ENCODE data around the gene UNC5B. TPM values are rescaled to one million over a fixed set of nuclear protein-coding genes. Genes with fewer than 3 reads are reported as not detected.

UNC5B gene
- total RNA-seq, 1 experiment from 2014 or later, result 0.25 TPM

DNA sequence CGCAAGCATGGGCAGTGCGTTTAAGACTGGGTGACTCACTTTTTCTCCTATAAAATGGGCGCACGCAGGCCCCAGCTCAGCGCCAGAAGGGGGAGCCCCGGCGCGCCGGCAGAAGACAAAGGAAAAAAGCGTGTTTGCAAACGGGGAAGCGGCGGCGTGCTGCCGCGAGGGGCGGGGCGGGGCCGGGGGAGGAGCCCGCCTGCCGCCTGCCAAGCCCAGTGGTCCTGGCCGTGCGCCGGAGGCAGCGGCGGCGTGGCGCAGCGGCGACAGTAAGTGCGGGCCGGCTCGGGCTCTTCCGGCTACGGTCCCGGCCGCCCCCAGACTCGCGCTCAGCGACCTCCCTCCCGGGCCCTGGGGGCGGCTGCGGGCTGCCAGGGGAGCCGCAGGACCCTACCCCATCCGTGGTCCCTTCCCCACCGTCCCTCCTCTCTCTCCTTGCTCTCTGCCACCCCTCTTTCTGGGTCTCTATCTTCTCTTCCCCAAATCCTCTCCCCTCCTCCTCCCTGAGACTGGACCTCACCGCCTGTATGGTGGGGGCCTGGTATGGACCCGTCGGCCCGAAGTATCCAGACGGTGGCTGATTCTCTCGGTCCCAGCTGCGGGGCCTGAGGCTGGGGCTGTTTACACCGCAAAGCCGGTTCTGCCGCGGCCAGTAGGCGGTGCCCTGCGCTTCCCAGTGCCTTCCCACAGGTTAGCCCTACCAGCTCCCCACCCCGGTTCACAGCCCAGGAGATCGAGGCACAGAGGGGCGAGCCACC lies 106.9 kb downstream of the UNC5B start, which contains the start of gene SLC29A3:
Gene SLC29A3 (plus strand): TSS at position 218 of the 758 bp plus-strand sequence. CDS start 51 bp downstream, at position 269.
- peak; percentile 64 for DNase-seq (ENCODE audit: low read depth)

DNA sequence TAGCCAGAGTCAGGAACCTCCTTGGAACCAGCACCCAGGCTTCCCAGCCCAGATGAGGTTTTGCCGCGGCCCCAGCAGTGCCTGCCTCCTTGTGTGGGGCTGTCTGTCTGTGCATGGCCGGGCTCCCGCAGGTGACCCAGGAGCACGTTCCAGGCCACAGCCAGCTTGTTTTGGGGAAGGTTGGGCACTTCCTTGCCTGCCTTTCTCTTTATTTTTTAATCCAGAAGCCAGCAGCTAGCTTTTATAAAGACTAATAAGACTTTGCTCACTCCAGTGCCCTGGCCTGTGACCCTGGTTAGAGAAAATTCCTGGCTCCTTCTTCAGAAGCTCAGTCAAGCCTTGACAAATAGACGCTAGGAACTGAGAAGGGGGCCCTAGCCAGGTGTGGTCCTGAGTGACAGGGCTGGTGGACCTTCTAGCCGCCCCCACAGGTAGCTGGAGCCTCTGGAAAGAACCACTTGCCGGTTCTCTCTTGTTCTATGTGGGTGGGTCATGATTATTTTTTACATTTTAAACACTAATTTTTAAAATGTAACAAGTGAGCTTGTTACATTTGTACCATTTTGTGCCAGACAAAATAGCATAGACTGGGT lies 107.5 kb downstream of the UNC5B start:
- DNase-seq (ENCODE audit: low read depth), result no peak

DNA sequence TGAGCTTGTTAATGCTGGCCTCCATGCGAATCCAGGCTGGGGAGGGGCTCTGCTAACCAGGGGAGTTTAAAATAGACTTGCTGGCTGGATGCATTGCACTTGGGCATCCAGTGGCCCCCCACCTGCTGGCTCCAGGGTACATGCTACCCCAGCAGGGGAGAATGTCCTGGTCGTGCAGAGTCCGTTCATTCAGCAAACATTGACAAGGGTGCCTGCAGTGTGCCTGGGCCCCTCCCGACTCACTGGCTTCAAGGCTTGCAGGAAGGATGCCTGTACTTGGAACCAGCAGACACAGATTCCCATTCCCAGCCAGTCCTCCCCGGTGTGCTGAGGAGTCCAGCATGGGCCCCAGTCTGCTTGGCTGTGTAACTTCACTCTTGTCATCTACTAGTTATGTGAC lies 108.2 kb downstream of the UNC5B start:
- DNase-seq (ENCODE audit: low read depth), result no peak

DNA sequence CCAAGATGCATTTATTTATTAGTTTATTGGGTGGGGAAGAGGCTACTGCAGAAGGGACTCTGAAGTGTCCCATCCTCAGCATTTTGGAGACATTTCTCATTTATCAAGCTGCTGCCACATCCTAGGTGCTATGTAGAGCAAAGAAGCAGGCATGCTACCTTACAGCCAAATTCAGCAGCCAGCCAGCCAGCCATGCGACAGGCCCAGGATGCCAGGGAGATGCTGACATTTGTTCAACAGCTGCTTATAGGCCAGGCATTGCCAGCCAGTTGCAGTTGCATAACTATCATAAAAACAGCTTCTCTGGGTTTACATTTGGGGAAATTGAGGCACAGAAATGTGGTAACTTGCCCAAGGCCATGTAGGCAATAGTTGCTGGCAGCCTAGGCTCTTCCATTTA lies 109.0 kb downstream of the UNC5B start:
- DNase-seq (ENCODE audit: low read depth), result no peak

DNA sequence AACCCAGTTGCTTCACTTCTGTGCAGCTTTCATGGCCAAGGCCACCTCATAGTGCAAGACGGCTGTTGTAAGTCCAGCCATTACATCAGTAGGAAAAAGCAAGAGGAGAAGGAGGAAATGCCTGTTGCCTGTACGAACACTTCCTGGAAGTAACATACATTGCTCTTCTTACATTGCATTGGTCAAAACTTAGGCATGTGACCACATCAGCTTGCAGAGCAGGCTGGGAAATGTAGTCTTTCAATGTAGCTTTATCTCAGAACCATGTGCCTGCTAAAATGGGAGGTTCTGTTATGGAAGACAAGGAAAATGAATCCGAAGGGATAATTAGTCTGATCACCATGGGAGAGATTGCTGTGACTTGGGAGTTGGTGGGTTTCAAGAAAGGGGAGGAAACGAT lies 111.0 kb downstream of the UNC5B start:
- DNase-seq (ENCODE audit: low read depth), result no peak

DNA sequence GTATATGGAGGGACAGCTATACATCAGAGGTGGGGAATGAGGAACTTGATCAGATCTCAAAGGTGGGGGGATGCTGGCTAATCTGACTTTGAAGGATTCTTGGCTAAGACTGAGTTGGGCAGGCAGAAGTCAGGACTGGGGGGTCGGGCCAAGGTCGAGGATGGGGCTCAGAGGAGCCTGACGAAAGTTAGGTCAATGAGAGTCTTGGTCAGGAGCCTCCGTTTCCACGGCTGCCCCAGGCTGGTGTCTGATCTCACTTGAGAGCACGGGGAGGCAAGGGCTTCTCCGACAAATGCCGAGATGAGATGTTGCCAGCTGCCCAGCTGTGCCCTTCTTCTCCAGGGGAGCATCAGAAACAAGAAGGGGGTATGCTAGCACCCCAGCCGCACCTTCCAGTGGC lies 112.4 kb downstream of the UNC5B start:
- no peak for DNase-seq (ENCODE audit: low read depth)

DNA sequence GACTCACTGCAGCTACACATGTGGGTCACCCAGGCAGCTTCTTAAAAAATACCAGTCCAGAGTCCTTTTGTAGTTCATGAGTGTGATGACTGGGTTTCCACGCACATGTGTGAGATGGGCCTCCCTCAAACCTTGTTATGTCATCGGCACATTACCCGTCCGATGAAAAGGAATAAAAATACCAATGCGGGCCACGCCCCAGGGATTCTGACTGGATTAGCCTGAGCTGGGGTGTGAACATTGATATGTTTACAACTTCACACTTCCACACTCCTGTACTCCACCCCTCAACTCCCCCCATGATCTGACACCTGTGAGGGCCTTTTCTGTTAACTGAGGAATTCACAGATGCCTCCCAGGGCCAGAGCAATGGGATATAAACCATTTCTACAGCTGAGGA lies 112.9 kb downstream of the UNC5B start:
- DNase-seq (ENCODE audit: low read depth), result no peak

DNA sequence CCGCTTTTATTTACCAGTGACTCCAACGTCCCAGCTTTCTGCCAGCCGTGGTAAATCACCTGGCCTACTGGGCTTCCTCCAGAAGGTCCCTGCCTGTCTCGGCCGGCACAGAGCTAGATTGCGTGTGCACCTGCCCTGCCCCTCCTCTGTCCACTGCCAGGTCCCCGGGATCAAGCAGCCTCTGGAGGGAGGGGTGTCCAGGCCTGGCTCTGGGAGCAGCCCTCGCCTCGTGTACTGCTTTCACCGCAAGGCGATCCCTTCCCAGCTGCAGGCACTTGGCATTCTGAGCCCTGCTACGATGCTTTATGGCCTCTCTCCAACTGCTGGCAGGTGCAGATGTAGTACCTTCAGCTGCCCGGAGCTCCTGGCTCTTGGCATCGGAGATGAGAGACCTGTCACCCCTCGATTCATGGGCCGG lies 114.1 kb downstream of the UNC5B start:
- DNase-seq (ENCODE audit: low read depth), result no peak

DNA sequence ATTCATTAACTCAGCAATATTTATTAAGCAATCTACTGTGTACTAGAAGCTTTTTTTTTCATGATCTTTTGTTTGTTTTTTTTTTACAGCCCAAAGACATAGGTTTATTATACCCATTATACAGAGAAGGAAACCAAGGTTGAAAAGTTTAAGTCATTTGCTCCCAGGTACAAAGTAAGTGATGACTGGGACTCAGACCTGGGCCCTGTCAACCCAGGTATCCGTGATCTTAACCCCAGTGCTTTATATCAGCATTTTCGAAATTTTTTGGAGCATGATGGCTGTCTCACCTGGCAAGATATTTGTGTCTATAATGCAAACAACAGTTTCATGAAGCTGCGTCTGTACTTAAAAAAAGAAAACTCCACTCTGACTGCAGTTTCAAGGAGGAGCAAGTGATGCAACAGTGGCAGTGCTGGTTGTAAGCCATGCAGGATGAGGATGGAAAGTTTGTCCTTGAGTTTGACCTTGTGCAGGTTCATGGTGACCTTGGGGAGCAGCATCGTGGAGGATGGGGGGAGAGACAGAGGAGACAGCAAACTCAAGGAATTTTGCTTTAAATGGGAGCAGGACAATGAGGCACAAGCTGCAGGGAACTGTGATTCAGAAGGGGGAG lies 118.5 kb downstream of the UNC5B start:
- no peak for DNase-seq (ENCODE audit: low read depth)

DNA sequence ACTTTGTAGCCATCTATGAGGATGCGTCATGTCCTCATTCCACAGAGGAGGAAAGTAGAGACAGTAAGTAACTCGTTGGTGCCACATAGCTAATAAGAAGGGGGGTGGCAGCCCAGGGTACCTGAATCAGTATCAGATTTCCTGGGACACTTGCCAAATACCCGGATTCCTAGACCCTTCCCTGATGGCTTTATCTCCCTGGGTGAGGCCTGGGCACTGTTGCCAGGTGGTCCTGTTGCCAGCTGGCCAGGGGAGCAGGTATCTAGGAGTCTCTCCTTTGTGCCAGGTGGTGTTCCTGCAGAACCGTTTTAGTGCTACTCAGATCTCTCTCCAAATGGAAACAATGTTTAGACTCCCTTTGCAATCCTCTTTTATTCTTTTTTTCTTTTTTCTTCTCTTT lies 119.4 kb downstream of the UNC5B start:
- DNase-seq (ENCODE audit: low read depth), result no peak

DNA sequence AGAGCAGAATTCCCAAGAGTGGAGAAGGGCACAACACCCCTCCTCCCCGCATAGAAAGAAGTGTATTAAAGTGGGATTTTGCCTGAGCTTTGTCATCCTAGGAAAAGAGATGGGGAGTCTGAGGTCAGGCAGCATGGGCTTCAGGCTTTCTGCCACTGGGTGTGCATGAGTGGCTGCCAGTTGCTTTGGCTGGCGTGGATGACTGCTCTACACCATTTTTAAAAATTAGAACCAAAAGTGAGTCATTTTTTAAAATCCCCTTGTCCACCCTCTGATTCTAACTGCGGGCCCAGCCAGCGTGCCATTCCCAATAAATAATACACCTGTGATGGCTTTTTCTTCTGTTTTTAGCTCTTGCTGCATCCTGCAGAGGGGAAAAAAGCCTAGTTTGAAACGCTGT lies 120.1 kb downstream of the UNC5B start:
- no peak for DNase-seq (ENCODE audit: low read depth)

DNA sequence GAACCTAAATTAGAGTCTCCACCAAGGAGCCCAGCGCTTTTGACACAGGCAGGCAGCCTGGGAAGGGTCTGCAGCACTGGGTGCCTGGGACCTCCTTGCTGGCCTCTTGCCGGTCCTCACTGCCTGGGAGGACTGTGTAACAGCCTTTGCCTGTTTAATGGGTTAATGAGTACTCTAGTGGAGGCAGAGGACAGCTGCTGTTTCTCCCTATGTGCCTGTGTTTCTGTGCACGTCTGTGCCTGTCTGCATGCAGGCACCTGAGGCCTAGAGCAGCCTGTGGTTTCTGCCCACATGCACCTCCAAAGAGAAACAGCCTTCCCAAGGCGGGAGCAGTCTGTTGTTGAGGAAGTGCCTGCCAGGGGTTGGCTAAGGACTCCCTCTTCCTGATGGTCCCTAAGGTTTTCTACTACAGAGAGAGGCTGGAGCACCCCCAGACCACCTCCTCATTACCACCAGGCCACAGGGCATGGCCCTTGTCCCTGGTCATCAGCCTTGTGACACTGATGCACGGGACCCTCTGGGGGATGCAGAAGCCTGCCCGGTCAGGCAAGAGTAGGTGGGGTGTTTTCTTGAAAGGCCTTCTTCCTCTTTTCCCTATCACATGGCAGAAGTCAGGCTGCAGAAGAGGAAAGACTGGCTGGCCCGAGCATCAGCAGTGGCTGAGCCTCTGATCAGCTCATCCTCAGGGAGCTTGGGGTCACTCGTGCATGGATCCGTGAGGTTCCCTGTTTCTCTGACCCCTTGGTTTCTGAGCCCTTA lies 120.9 kb downstream of the UNC5B start:
- no peak for DNase-seq (ENCODE audit: low read depth)

DNA sequence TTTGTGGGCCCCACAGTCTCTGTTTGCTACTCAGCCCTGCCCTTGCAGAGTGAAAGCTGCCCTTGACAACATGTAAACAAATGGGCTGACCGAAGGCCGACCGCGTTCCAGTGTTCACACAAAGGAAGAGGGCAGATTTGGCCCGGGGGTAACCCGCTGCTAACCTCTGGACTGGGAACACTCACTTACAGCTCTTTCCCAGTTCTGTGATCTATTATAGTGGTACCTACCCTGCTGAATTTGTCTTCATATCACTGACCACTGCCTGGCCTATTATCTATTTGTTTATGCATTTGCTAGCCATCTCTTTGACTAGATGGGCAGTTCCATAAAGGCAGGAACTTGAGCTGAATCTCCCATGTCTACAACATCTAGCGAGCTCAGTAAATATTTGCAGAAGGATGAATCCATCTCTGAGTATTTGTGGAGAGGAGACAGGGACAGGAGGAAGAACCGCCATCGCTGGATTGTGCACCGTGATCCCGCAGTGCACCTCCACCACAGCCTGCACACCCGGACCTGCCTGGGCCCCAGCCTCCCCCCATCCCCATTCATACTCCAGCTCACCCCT lies 121.9 kb downstream of the UNC5B start:
- DNase-seq (ENCODE audit: low read depth), result peak; percentile 51

DNA sequence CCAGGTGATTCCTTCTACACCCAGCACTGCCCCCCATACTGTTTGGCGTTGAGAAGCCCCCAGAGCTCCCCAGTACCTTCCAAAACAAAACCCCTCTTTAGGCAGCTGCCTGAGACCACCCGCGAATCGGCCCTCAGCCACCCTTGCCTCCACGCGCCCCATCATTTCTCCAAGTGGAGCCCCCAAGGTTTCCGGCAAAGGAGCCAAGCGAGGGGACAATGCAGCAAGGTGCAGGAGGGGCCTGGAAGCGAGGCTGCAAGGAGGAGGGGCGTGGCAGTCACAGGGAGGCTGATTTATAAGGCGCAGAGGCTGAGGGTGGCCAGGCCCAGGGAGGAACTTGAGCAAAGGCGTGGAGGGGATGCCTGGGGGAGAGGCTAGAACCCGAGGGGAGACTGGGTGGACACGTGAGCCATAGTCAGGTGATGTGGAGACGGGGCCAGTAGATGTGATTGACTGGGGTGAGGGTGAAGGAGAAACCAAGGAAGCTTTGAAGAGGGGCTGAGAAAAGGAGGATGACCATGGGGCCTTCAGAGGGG lies 122.9 kb downstream of the UNC5B start:
- DNase-seq (ENCODE audit: low read depth), result no peak

DNA sequence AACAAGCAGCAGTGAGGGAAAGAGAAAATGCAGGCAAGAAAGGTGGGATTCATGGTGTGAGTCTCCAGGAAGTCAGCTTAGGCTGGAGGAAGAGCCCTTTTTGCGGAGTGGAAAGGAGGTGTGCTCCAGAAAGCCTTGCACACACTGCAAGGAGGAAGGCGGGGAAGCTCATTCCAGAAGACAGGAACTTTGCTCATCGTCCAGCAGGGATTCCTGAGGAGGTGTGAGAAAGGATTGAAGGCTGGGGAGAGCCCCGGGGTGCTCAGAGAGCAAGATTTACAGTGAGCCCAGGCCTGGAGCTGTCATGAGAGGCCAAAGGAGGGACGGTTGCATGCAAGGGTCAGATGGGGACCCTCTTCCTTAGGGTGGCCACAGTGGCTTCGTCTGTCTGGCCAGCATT lies 124.3 kb downstream of the UNC5B start:
- no peak for DNase-seq (ENCODE audit: low read depth)

DNA sequence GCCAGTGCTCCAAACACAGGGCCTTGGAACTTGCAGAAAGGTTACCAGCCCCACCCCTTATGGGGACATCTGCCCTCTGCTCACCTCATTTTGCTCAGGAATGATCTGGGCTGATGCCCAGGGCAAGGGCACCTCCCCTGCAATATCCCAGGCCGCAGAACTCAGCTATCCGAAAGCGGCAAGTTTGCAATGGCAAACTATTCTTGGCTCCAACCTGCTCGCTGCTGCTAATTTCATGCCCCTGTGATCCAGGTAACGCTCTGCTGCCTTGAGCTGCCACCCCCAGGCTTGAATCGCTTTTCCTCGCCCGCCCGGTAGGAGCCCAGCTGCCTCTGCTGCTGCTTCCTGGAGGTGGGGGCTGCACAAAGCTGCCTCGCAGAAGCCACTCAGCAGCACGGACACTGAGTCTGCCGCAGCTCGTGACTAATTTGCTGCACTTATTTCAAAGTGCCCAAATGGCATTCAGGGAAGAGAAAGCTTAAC lies 124.9 kb downstream of the UNC5B start:
- no peak for DNase-seq (ENCODE audit: low read depth)

DNA sequence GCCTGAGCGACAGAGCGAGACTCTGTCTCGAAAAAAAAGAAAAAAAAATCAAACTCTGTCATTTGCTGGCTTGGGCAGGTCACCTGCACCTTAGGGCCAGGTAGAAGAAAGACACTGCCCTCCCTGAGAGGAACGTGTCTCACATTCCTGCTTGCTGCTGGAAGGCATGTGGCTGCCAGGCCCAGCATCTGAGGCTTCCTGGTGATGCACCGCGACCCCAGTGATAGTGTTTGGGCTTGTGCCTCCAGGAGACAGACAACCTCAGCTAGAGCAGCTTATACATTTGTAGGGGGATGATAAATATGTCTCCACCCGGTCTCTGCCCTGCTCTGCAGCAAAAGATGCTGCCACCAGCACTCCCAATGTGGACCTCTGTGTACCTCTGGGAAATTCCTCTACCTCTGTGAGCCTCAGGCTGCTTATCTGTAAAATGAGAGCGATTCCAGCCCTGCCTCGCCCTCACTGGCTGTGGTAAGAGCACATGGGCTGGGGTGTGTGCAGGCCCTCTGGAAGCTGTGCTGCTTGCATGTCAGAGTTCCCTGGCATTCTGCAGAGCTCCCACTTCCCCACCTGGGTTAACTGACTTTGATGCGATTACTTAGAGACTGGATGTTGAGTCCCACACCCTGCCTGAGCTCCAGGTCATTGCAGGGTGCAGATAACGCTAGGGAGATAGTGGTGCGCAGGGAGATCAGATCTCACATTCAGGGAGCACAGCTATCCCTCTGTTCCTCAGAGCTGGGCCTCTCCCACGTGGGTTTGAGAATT lies 126.5 kb downstream of the UNC5B start:
- no peak for DNase-seq (ENCODE audit: low read depth)

DNA sequence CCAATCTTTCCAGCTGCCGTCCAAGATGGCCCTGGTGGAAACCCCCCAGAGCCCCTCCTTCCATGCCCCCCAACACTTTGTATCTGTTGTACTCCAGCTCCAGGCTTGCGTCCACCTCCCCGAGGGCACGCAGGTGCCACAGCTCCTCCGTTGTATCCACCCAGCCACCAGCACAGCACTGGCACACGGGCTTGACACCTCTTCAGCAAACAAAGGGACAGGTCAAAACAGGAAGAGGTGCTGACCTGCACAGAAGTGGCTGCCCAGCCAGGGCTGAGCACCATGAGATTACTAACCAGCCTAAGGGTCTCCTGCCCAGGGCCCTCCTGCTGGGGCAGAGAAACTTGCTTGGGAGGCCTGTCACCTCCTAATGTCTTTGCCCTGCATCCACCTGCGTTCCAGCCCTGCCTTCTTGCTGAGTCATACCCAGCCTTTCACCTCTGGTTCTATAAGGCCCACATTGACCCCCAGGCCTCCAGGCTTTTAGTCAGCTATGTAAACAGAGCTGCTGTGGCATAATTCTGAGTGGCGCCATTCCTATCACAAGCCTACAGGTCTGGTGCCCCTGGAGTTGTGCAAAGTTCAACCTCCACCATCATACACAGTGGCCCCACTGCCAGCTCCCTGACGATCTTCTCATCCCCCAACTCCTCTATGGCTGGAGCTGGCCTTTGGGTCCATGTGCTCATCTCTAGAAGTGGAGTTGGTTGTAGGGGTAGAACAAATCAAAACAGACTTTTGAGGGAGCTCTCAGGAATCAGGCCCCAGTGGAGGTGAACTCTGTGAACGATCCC lies 127.6 kb downstream of the UNC5B start:
- DNase-seq (ENCODE audit: low read depth), result peak; percentile 83

DNA sequence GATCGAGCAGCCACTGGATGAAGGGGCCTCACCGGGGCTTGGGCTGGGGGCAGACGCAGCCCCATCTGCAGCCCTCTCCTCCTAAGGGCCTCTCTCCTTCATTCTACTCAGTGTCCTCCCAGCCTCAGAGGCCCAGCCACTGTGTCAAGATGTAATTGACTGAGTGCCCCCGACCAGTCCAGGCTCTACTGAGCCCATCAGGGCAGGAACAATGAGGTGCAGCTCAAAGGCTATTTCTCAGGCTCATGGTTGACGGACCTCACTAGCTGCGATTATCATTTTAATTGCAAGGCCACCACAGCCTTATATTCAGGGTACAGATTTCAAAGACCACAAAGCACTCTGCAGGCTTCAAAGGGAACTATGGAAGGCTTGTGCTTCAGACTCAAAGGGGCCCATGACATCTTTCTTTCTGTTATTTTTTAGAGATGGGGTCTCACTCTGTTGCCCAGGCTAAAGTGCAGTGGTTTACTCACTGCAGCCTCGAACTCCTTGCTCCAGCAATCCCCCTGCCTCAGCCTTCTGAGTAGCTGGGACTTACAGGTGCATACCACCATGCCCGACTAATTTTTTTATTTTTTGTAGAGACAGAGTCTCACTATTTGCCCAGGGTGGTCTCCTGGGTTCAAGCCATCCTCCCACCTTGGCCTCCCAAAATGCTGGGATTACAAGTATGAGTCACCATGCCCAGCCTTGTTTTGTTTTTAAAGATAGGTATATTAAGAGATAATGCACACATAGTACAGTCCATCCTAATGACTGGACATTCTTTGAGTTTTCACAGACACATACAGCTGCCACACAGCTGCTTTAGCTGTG lies 130.4 kb downstream of the UNC5B start:
- no peak for DNase-seq (ENCODE audit: low read depth)
